Upper lobe of left lung (tissue), 6 donors: ENCODE data around the gene ADGRV1. TPM values are rescaled to one million over a fixed set of nuclear protein-coding genes. Genes with fewer than 3 reads are reported as not detected.
A peak's percentile ranks its signal among the peaks of the same experiment; 100 is the strongest.

ENCODE experiments used
- ATAC-seq, 2 donors: fragments of 200-7000 bp; cut with Tn5 transposase; one replicate each; pipeline ENCODE4 v1.9.1; 2022; ENCODE audit warnings: mild to moderate bottlenecking in 2 of 2, moderate library complexity in 2 of 2; ENCODE audit not compliant: low FRiP score in 2 of 2
- DNase-seq, 2 donors: peaks; one replicate each; pipeline ENCODE4 v3.0.0-alpha.2; 2019 to 2020
- H3K27ac ChIP-seq, 4 donors: fragments of 200-600 bp; sonication (generic); one replicate each; pipeline ENCODE4 v1.5.1; 2016 to 2019
- H3K27me3 ChIP-seq, 4 donors: fragments of 200-600 bp; sonication (generic); one replicate each; pipeline ENCODE4 v1.5.1; 2017 to 2019
- H3K36me3 ChIP-seq, 4 donors: fragments of 200-600 bp; sonication (generic); one replicate each; pipeline ENCODE4 v1.5.1; 2016 to 2019
- H3K4me1 ChIP-seq, 4 donors: fragments of 200-600 bp; sonication (generic); one replicate each; pipeline ENCODE4 v1.5.1; 2018 to 2019
- H3K4me3 ChIP-seq, 4 donors: fragments of 200-600 bp; sonication (generic); one replicate each; pipeline ENCODE4 v1.5.1; 2017 to 2019; ENCODE audit warnings: mild to moderate bottlenecking in 2 of 4, moderate library complexity in 1 of 4
- H3K9me3 ChIP-seq, 4 donors: fragments of 200-600 bp; sonication (generic); one replicate each; pipeline ENCODE4 v1.5.1; 2018 to 2019
- EP300 ChIP-seq, 4 donors: sonication (generic); formaldehyde crosslinking; IDR thresholded peaks; one replicate each; pipeline ENCODE4 v1.5.1; 2017; ENCODE audit warnings: antibody characterized with exemption in 4 of 4, control low read depth in 2 of 4
- POLR2A ChIP-seq, 4 donors: fragments of 450-650 bp; IDR thresholded peaks; one replicate each; pipeline ENCODE4 v1.5.1; 2016 to 2017; ENCODE audit warnings: antibody characterized with exemption in 4 of 4, mild to moderate bottlenecking in 2 of 4
- POLR2AphosphoS5 ChIP-seq, 2 donors: sonication (generic); formaldehyde crosslinking; IDR thresholded peaks; one replicate each; pipeline ENCODE4 v1.5.1; 2017; ENCODE audit warnings: antibody characterized with exemption in 2 of 2
- WGBS, 2 donors: methylation state at CpG; one replicate each; pipeline ENCODE4 v1.1.5; 2017 to 2018; 5-methylcytosine and 5-hydroxymethylcytosine counted together
- total RNA-seq, 6 donors: library from RNA; depleted of rRNA in 4 of 6; stranded (reverse); fragments of >200 nt in 4 of 6; gene quantifications; one replicate each; pipeline versions ENCODE4 v1.1.0 to v1.2.1, GENCODE V29; 2016 to 2021
- TF ChIP-seq, protein P1 (sequence below), 6 experiments: fragments of 450-650 bp in 4 of 6; fragments of 200-600 bp in 2 of 6; sonication (generic) in 2 of 6; IDR thresholded peaks; one replicate each; pipeline ENCODE4 v1.5.1; 2016 to 2019; ENCODE audit warnings: antibody characterized with exemption in 6 of 6
- donor health status: DM: no; HTN: no; CAD: no; lungs with moderate emphysema.
- donor health status: DM: no; HTN: yes; CAD: no; lungs with severe emphysema.

ADGRV1 gene
- total RNA-seq, 6 donors from 2014 or later: 22.3 to 129 (median 60.4) TPM

DNA sequence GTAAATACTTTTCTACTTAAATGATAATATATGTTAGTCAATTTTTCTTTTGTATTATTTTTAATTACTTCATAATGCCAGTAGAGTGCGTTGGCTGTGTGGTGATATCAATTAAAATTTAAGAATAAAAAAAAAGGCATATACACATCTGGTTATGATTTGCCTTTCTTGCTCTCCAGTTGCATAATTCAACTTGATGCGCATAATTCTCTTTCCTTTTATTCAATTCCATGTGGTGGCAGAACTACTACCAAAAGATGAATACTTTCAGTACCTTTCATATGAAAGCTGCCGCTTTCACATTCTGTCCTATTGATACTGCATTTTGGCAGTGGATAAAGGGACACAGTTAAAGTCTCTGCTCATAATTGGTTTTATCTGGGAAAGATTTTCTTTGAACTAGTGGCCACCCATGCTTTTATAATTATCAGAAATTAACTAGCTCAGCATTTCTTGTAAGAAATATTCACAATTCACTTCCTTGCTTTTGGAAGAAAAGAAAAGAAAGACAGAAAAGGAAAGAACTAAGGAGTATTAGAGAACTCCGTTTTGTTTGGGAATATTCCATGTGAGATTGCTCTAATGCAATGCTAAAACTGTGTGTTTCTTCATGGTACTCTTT, 12.3 kb upstream of the ADGRV1 start:
- ATAC-seq: no peak
- H3K27me3 ChIP-seq: no peaks in the 10 kb centered on the region
- H3K36me3 ChIP-seq: no peaks in the 10 kb centered on the region
- H3K27ac ChIP-seq: no peak overlapping the region
- 72 to 78% methylated on average over 4 of the region's 4 CpGs for WGBS, 2 donors
- no peaks in the 10 kb centered on the region for H3K9me3 ChIP-seq
- DNase-seq: no peak
- TF ChIP-seq POLR2A (IDR thresholded peaks at IDR 0.05) (no peak), EP300 (IDR thresholded peaks at IDR 0.05) (no peak), POLR2AphosphoS5 (IDR thresholded peaks at IDR 0.05) (no peak)
- TF ChIP-seq, protein P1, sequence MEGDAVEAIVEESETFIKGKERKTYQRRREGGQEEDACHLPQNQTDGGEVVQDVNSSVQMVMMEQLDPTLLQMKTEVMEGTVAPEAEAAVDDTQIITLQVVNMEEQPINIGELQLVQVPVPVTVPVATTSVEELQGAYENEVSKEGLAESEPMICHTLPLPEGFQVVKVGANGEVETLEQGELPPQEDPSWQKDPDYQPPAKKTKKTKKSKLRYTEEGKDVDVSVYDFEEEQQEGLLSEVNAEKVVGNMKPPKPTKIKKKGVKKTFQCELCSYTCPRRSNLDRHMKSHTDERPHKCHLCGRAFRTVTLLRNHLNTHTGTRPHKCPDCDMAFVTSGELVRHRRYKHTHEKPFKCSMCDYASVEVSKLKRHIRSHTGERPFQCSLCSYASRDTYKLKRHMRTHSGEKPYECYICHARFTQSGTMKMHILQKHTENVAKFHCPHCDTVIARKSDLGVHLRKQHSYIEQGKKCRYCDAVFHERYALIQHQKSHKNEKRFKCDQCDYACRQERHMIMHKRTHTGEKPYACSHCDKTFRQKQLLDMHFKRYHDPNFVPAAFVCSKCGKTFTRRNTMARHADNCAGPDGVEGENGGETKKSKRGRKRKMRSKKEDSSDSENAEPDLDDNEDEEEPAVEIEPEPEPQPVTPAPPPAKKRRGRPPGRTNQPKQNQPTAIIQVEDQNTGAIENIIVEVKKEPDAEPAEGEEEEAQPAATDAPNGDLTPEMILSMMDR (IDR thresholded peaks at IDR 0.05): no peak
- no peak overlapping the region for H3K4me3 ChIP-seq
- H3K4me1 ChIP-seq: peaks cover 0 to 8% (median 0%) of the 10 kb centered on the region in 4 donors

DNA sequence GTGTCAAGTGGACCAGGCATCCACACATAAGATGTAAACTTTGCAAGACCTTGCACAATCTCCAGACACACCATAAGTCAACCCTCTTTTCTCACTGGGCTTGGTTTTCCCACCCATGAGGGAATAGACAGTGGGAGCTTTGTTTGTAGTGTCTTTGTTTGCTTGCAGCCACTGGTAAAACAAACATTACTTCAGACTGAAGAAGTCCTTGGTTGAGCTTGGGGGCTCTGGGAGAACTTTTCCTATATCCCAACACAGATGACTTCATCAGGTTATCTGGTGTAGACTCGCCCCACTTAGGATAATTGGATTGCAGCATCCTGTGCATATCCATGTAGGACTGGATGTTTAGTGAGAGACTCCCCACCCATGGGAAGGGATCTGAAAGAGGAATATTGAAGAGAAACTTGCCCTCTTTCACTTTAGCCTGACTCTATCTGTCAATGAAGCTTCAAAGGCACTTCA, 11.5 kb upstream of the ADGRV1 start:
- Histone ChIP-seq H3K9me3 (no peaks in the 10 kb centered on the region), H3K27ac (peak overlapping the region in 2 of 4 donors; percentile 9 to 18), H3K4me3 (no peak overlapping the region), H3K36me3 (no peaks in the 10 kb centered on the region), H3K4me1 (peaks cover 0 to 8% (median 0%) of the 10 kb centered on the region in 4 donors), H3K27me3 (no peaks in the 10 kb centered on the region)
- TF ChIP-seq, protein P1 (IDR thresholded peaks at IDR 0.05): no peak
- TF ChIP-seq EP300 (IDR thresholded peaks at IDR 0.05) (no peak), POLR2A (IDR thresholded peaks at IDR 0.05) (no peak), POLR2AphosphoS5 (IDR thresholded peaks at IDR 0.05) (no peak)
- WGBS, 2 donors: 75 to 88% methylated on average over 1 of the region's 1 CpG
- ATAC-seq: peak in 1 of 2 donors; percentile 46
- no peak for DNase-seq

DNA sequence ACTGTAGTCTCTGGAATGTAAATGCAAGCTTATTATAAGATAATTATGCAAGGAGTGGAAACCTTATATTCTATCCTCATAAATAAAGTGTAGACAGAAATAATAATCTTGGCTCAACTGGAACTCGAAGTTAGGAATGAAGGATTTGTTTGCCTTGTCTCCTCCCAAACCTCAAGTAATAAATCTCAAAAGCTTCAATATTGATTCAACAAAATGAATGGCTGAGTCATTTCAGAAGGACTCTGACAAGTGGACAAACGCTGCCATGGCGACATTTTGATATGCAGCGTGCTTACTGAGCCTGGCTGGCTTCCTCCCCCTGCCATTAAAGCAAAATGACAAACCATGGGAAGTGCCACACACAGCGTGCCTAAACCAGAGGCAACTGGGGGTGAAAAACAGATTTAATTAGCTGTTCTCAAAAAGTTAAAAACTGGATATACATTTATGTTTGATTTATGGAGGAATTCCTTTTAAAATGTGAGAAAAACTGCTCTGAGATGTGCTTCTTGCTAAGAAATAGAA, 10.5 kb upstream of the ADGRV1 start:
- peak; percentile 51 to 78 for ATAC-seq
- TF ChIP-seq POLR2A (IDR thresholded peaks at IDR 0.05) (no peak), POLR2AphosphoS5 (IDR thresholded peaks at IDR 0.05) (peak; percentile 21), EP300 (IDR thresholded peaks at IDR 0.05) (peak in 1 of 4 donors; percentile 62)
- no peaks in the 10 kb centered on the region for H3K27me3 ChIP-seq
- H3K4me1 ChIP-seq: peaks cover 0 to 8% (median 0%) of the 10 kb centered on the region in 4 donors
- WGBS, 2 donors: 34 to 41% methylated on average over 5 of the region's 5 CpGs
- DNase-seq: peak in 1 of 2 donors; percentile 87
- no peaks in the 10 kb centered on the region for H3K9me3 ChIP-seq
- H3K27ac ChIP-seq: peak overlapping the region in 1 of 4 donors; percentile 46
- no peaks in the 10 kb centered on the region for H3K36me3 ChIP-seq
- no peak overlapping the region for H3K4me3 ChIP-seq

DNA sequence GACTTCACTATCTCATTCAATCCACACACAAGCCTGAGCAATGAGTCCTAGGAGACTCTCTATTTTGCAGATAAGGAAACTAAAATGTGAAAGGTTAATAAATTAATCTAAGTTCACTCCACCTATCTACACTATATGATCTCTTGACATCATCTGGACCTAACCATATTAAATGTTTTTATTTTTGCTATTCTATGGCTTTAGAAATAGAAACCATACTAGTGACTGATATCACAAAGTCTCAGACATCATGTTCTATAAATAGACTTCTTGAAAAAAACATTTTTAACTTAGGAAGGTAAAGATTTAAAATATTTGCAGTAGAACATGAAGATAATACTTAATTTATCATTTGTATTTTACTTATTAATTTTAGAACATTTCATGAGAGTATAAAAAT, 9.4 kb upstream of the ADGRV1 start:
- DNase-seq: no peak
- no peak for ATAC-seq
- TF ChIP-seq, protein P1 (IDR thresholded peaks at IDR 0.05): no peak
- TF ChIP-seq POLR2A (IDR thresholded peaks at IDR 0.05) (no peak), POLR2AphosphoS5 (IDR thresholded peaks at IDR 0.05) (no peak), EP300 (IDR thresholded peaks at IDR 0.05) (no peak)
- Histone ChIP-seq H3K27me3 (no peaks in the 10 kb centered on the region), H3K4me3 (no peak overlapping the region), H3K9me3 (no peaks in the 10 kb centered on the region), H3K27ac (no peak overlapping the region), H3K36me3 (no peaks in the 10 kb centered on the region), H3K4me1 (peaks cover 0 to 8% (median 0%) of the 10 kb centered on the region in 4 donors)

DNA sequence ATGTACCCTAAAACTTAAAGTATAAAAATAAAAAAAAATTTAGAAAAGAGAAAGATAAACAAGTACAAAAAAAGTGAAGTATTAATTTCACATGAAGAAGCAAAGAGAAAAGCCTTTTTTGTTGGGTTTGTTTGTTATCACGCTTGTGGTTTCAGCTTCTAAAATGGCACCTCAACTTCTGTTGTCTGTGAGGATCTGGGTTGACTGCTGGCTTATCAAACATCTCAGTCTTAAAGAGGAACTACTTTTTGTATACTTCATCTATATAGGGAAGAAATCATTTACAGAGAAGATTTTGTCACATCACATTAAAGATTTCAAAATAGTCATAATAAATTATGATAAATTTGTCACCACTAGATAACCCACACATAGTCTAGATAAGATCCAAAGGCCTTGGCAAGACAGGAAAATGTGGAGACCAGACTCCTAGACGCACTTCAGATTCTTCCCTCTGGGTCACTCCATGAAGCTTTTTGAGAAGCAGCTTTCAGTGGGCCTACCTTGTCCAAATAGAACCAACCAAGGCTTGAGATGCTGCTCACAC, 8.8 kb upstream of the ADGRV1 start:
- Histone ChIP-seq H3K4me1 (peaks cover 0 to 8% (median 0%) of the 10 kb centered on the region in 4 donors), H3K36me3 (no peaks in the 10 kb centered on the region), H3K27ac (no peak overlapping the region), H3K4me3 (no peak overlapping the region), H3K27me3 (no peaks in the 10 kb centered on the region), H3K9me3 (no peaks in the 10 kb centered on the region)
- TF ChIP-seq POLR2A (IDR thresholded peaks at IDR 0.05): no peak
- no peak for TF ChIP-seq POLR2AphosphoS5 (IDR thresholded peaks at IDR 0.05)
- TF ChIP-seq EP300 (IDR thresholded peaks at IDR 0.05): no peak
- TF ChIP-seq, protein P1 (IDR thresholded peaks at IDR 0.05): no peak
- WGBS, 2 donors: 58 to 62% methylated on average over 2 of the region's 2 CpGs
- DNase-seq (no peak), ATAC-seq (no peak)
